Trophoblast cell (in vitro differentiated cells and primary cell): ENCODE results near the gene PLEKHM2.

ENCODE experiments used
- DNase-seq, 2 donors: peaks; one replicate each; pipeline ENCODE4 v3.0.0-alpha.2; 2016
- H2AFZ ChIP-seq: 2 replicates; pipeline ENCODE4 v1.6.1; 2013; ENCODE audit warnings: low read length, moderate library complexity, mild to moderate bottlenecking; ENCODE audit not compliant: insufficient read depth, poor library complexity
- H2AK5ac ChIP-seq: 2 replicates; pipeline ENCODE4 v1.6.1; 2013; ENCODE audit warnings: mild to moderate bottlenecking, low read length
- H2BK120ac ChIP-seq: 2 replicates; pipeline ENCODE4 v1.6.1; 2013; ENCODE audit warnings: low read length, mild to moderate bottlenecking, moderate library complexity; ENCODE audit not compliant: insufficient read depth, poor library complexity
- H2BK12ac ChIP-seq: 2 replicates; pipeline ENCODE4 v1.6.1; 2013; ENCODE audit warnings: mild to moderate bottlenecking, low read length, moderate library complexity
- H2BK5ac ChIP-seq: 2 replicates; pipeline ENCODE4 v1.6.1; 2013; ENCODE audit warnings: low read length, low read depth, moderate library complexity, mild to moderate bottlenecking; ENCODE audit not compliant: poor library complexity
- H3K14ac ChIP-seq: 2 replicates; pipeline ENCODE4 v1.6.1; 2013; ENCODE audit warnings: mild to moderate bottlenecking, low read length
- H3K18ac ChIP-seq: 2 replicates; pipeline ENCODE4 v1.6.1; 2013; ENCODE audit warnings: mild to moderate bottlenecking, low read length
- H3K23ac ChIP-seq: 2 replicates; pipeline ENCODE4 v1.6.1; 2013; ENCODE audit warnings: low read length
- H3K27ac ChIP-seq: 2 replicates; pipeline ENCODE4 v1.5.1; 2013; ENCODE audit warnings: low read depth, mild to moderate bottlenecking, inconsistent platforms, low read length, moderate library complexity
- H3K27me3 ChIP-seq: 2 replicates; pipeline ENCODE4 v1.6.1; 2013; ENCODE audit warnings: inconsistent platforms, mild to moderate bottlenecking, low read length, moderate library complexity; ENCODE audit not compliant: insufficient read depth
- H3K36me3 ChIP-seq, 2 experiments: 1 replicate in 1 of 2; 2 replicates in 1 of 2; pipeline ENCODE4 v1.6.1; 2013; ENCODE audit warnings: low read length in 2 of 2, mild to moderate bottlenecking in 2 of 2, moderate library complexity in 1 of 2; ENCODE audit not compliant: insufficient read depth in 2 of 2, control insufficient read depth in 1 of 2
- H3K4ac ChIP-seq: 2 replicates; pipeline ENCODE4 v1.6.1; 2013; ENCODE audit warnings: low read depth, mild to moderate bottlenecking, low read length, moderate library complexity
- H3K4me1 ChIP-seq, 2 experiments: 1 replicate in 1 of 2; 2 replicates in 1 of 2; pipeline ENCODE4 v1.6.1; 2013; ENCODE audit warnings: low read length in 2 of 2, mild to moderate bottlenecking in 2 of 2, moderate library complexity in 1 of 2; ENCODE audit not compliant: insufficient read depth in 2 of 2, control insufficient read depth in 1 of 2
- H3K4me2 ChIP-seq: 2 replicates; pipeline ENCODE4 v1.6.1; 2013; ENCODE audit warnings: inconsistent platforms, mild to moderate bottlenecking, low read length, moderate library complexity
- H3K4me3 ChIP-seq: 2 replicates; pipeline ENCODE4 v1.5.1; 2013; ENCODE audit warnings: mild to moderate bottlenecking, low read depth, low read length, inconsistent platforms
- H3K79me1 ChIP-seq: one replicate; pipeline ENCODE4 v1.6.1; 2013; ENCODE audit warnings: low read length
- H3K79me2 ChIP-seq: 2 replicates; pipeline ENCODE4 v1.6.1; 2013; ENCODE audit warnings: low read length, mild to moderate bottlenecking; ENCODE audit not compliant: control insufficient read depth, insufficient read depth, poor library complexity
- H3K9ac ChIP-seq: 2 replicates; pipeline ENCODE4 v1.6.1; 2013; ENCODE audit warnings: mild to moderate bottlenecking, low read length
- H3K9me3 ChIP-seq: 2 replicates; pipeline ENCODE4 v1.6.1; 2013; ENCODE audit warnings: low read depth, mild to moderate bottlenecking, control low read depth, inconsistent platforms, low read length; ENCODE audit not compliant: insufficient read depth
- H4K12ac ChIP-seq: 2 replicates; pipeline ENCODE4 v1.6.1; 2013; ENCODE audit warnings: low read depth, mild to moderate bottlenecking, low read length, moderate library complexity
- H4K8ac ChIP-seq: 2 replicates; pipeline ENCODE4 v1.6.1; 2013; ENCODE audit warnings: low read depth, mild to moderate bottlenecking, low read length, moderate library complexity
- H4K91ac ChIP-seq: one replicate; pipeline ENCODE4 v1.6.1; 2013; ENCODE audit warnings: low read depth, mild to moderate bottlenecking, low read length, moderate library complexity
- WGBS: extraction: QIAGEN DNeasy Blood & Tissue Kit; methylation state at CpG from one replicate; pipeline ENCODE4 v1.1.7; 2013; ENCODE audit warnings: missing lambda C conversion rate; ENCODE audit not compliant: insufficient read length, insufficient coverage; ENCODE audit errors: extremely low coverage; 5-methylcytosine and 5-hydroxymethylcytosine counted together

The PLEKHM2 gene

GRCh38 chr1:15760520-15761211 lies 76.5 kb downstream of the PLEKHM2 start:
- H3K4me2 ChIP-seq: peak overlapping the region; percentile 68
- no peak overlapping the region for H2AFZ ChIP-seq
- WGBS: no CpG with 5 or more reads among the region's 12 CpGs
- H3K9ac ChIP-seq: peak overlapping the region; percentile 54
- H2BK120ac ChIP-seq: peak overlapping the region; percentile 5
- H4K12ac ChIP-seq: no peak overlapping the region
- H3K79me1 ChIP-seq: peaks cover 27% of the 10 kb centered on the region
- peak overlapping the region; percentile 81 for H3K27ac ChIP-seq
- H3K36me3 ChIP-seq: peaks cover 22 to 23% of the 10 kb centered on the region in 2 experiments
- peaks cover 2% of the 10 kb centered on the region for H3K9me3 ChIP-seq
- H3K27me3 ChIP-seq: no peaks in the 10 kb centered on the region
- peak overlapping the region; percentile 4 for H3K18ac ChIP-seq
- H3K4me1 ChIP-seq: peaks cover 14 to 29% of the 10 kb centered on the region in 2 experiments
- H2BK5ac ChIP-seq: peak overlapping the region; percentile 0
- no peak overlapping the region for H2AK5ac ChIP-seq
- H3K79me2 ChIP-seq: peaks cover 23% of the 10 kb centered on the region
- peak; percentile 49 to 64 for DNase-seq
- peak overlapping the region; percentile 93 for H3K4ac ChIP-seq
- peak overlapping the region; percentile 54 for H3K4me3 ChIP-seq
- H4K8ac ChIP-seq: peak overlapping the region; percentile 5
- H4K91ac ChIP-seq: peak overlapping the region; percentile 41
- no peak overlapping the region for H3K23ac ChIP-seq
- peak overlapping the region; percentile 0 for H3K14ac ChIP-seq
- peak overlapping the region; percentile 5 for H2BK12ac ChIP-seq

DNA sequence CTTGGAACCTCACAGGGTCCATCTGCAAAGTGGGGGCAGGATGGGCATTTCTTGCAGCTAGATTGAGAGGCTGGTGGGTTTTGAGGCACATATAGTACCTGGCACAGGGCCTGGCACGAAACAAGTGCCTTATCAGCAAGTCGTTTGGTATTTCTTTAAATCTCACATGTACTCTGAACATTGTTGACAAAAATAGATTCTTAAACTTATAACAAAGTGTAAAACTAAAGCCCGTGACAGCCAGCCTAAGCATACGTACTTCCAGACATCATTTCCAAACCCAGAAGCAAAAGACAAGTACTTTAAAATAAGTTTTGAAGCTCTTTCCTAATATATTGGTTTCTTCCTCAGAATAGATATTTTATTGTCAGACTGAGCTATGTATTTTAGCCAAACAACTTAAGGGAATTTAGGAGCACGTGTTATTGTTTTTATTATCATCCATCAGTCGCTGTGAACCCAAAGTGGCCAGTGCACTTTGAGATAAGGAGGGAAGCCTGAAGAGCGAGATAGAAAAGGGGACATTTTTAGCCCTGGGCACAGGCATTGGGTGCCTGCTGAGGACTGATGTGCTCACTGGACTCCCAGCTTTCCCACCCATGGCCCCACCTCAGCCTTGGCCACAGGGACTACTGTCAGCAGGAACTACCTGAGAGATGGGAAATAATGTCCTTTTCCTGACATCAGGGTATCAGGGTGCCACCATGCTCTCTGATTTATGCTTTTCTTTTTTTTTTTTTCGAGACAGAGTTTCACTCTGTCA lies 77.4 kb downstream of the PLEKHM2 start:
- Histone ChIP-seq H3K9me3 (peaks cover 2% of the 10 kb centered on the region), H4K12ac (no peak overlapping the region), H2AFZ (no peak overlapping the region), H3K4me2 (peak overlapping the region; percentile 68), H3K79me1 (peaks cover 27% of the 10 kb centered on the region), H3K27ac (no peak overlapping the region), H3K14ac (peak overlapping the region; percentile 0), H4K91ac (no peak overlapping the region), H2AK5ac (no peak overlapping the region), H3K36me3 (peaks cover 29 to 30% of the 10 kb centered on the region in 2 experiments), H3K18ac (peak overlapping the region; percentile 7), H4K8ac (no peak overlapping the region), H3K4me3 (no peak overlapping the region), H3K79me2 (peaks cover 23% of the 10 kb centered on the region), H2BK5ac (no peak overlapping the region), H3K23ac (no peak overlapping the region), H2BK12ac (no peak overlapping the region), H3K4me1 (peaks cover 14 to 29% of the 10 kb centered on the region in 2 experiments), H3K4ac (peak overlapping the region; percentile 93), H2BK120ac (peak overlapping the region; percentile 5), H3K9ac (no peak overlapping the region), H3K27me3 (no peaks in the 10 kb centered on the region)
- peak; percentile 64 to 65 for DNase-seq
- no CpG with 5 or more reads among the region's 8 CpGs for WGBS

GRCh38 chr1:15762546-15762945 lies 78.4 kb downstream of the PLEKHM2 start:
- peaks cover 10 to 25% of the 10 kb centered on the region in 2 experiments for H3K4me1 ChIP-seq
- H2BK5ac ChIP-seq: no peak overlapping the region
- no peak overlapping the region for H4K12ac ChIP-seq
- H3K79me1 ChIP-seq: peaks cover 24% of the 10 kb centered on the region
- H2BK12ac ChIP-seq: no peak overlapping the region
- H3K9me3 ChIP-seq: no peaks in the 10 kb centered on the region
- H4K91ac ChIP-seq: no peak overlapping the region
- H2AK5ac ChIP-seq: no peak overlapping the region
- no peak overlapping the region for H4K8ac ChIP-seq
- no peaks in the 10 kb centered on the region for H3K27me3 ChIP-seq
- no peak overlapping the region for H3K18ac ChIP-seq
- H3K9ac ChIP-seq: no peak overlapping the region
- H3K4me3 ChIP-seq: no peak overlapping the region
- no CpG with 5 or more reads among the region's 10 CpGs for WGBS
- peak; percentile 80 to 82 for DNase-seq
- H3K79me2 ChIP-seq: peaks cover 23% of the 10 kb centered on the region
- peak overlapping the region; percentile 29 for H3K4ac ChIP-seq
- no peak overlapping the region for H2BK120ac ChIP-seq
- peaks cover 36 to 40% of the 10 kb centered on the region in 2 experiments for H3K36me3 ChIP-seq
- H3K23ac ChIP-seq: no peak overlapping the region
- H3K27ac ChIP-seq: no peak overlapping the region
- H3K4me2 ChIP-seq: no peak overlapping the region
- no peak overlapping the region for H3K14ac ChIP-seq
- no peak overlapping the region for H2AFZ ChIP-seq

GRCh38 chr1:15764269-15764764 lies 80.2 kb downstream of the PLEKHM2 start:
- Histone ChIP-seq H2BK120ac (no peak overlapping the region), H3K4me3 (no peak overlapping the region), H3K27me3 (no peaks in the 10 kb centered on the region), H2AK5ac (no peak overlapping the region), H4K91ac (no peak overlapping the region), H3K23ac (no peak overlapping the region), H3K79me1 (peaks cover 12% of the 10 kb centered on the region), H2BK12ac (no peak overlapping the region), H3K4ac (peak overlapping the region; percentile 50), H3K9me3 (no peaks in the 10 kb centered on the region), H2BK5ac (peak overlapping the region; percentile 24), H3K79me2 (peaks cover 12% of the 10 kb centered on the region), H3K4me1 (peaks cover 10 to 18% of the 10 kb centered on the region in 2 experiments), H3K18ac (peak overlapping the region; percentile 11), H4K12ac (no peak overlapping the region), H3K36me3 (peaks cover 52 to 56% of the 10 kb centered on the region in 2 experiments), H3K14ac (no peak overlapping the region), H4K8ac (peak overlapping the region; percentile 5), H2AFZ (peak overlapping the region; percentile 23), H3K27ac (no peak overlapping the region), H3K4me2 (no peak overlapping the region), H3K9ac (no peak overlapping the region)
- WGBS: no CpG with 5 or more reads among the region's 10 CpGs
- no peak for DNase-seq
